HG02970 (cell line): ENCODE measurements around the gene MKRN2.
"Not testable (repeated sequence)": the region's sequence is repeated elsewhere in the genome, so short reads cannot be mapped to it uniquely, and the experiment has no call there.

Source experiments
- ATAC-seq: cut with Tn5 transposase; IDR thresholded peaks from one replicate; pipeline ENCODE4 v1.9.1; 2021; ENCODE audit warnings: mild to moderate bottlenecking, moderate library complexity, moderate number of reproducible peaks; ENCODE audit not compliant: unreplicated experiment, low FRiP score

Gene MKRN2

DNA sequence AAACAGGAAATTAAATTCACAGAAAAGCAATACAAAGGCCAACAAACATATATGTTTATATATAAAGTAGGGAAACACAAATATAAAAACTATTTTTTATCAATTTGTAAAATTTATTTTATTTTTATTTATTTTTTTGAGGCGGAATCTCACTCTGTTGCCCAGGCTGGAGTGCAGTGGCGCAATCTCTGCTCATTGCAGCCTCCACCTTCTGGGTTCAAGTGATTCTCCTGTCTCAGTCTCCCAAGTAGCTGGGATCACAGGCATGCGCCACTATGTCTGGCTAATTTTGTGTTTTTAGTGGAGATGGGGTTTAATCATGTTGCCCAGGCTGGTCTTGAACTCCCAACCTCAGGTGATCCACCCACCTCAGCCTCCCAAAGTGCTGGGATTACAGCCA lies 68.1 kb downstream of the MKRN2 start:
- not testable (repeated sequence) for ATAC-seq

DNA sequence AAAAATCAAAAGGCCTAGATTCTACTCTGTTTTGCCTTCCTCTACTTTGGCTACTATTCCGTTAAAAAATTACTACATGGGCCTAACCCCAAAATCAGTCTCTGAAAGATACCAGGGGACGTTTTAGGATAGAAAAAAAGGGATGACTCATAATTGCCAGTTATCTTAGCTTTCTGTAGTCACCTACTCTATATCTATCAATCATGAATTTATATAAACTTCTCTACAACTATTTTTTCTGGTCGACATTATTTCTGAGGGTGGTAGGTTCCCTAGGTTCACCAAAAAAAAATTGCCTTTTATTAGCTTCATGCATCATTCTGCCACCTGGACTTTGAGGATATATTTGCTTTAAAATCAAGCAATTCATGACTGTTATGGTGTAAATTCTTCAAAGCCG lies 70.5 kb downstream of the MKRN2 start:
- ATAC-seq = no peak

DNA sequence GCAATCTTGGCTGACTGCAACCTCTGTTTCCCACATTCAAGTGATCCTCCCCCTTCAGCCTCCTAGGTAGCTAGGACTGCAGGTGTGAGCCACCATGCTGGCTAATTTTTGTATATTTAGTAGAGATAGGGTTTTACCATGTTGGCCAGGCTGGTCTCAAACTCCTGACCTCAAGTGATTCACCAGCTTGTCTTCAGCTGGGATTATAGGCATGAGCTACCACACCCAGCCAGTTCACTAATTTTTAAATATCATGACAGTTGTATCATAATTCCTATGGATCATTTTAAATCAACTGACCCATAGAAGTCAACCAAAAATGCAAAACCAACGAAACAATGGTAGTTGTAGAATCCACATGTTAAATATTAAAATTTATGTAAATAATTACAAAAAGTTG lies 71.9 kb downstream of the MKRN2 start:
- ATAC-seq = no peak

DNA sequence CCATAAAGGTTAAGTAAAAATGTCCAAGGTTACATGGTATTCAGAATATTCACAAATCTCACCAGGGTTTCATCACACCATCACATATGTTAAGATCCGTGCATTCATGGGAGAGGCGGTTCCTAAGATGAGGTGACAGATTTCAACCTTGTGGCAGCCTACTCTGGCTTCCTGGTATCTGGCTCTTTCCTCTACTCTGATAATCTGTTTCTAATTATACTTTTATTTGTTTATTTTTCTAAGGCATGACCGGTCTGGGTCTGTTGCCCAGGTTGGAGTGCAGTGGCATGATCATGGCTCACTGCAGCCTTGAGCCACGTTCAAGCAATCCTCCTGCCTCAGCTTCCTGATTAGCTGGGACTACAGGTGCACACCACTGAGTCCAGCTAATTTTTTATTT lies 72.7 kb downstream of the MKRN2 start:
- ATAC-seq = no peak

DNA sequence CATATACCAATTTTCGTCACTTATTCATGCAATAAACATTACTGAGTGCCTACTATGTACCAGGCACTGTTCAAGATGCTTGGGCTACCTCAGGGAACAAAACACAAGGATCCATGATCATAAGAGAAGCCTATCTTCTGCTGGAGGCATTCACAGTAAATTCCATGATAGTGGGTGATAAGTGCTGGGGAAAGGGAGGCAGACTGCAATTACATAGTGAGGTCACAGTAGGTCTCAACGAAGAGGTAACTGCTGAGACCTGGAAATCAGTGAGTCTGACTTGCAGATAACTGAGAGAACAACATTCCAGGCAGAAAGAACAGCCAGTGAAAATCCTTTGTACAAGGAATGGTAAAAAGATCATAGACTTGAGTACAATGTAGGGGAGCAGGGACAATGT lies 73.4 kb downstream of the MKRN2 start:
- no peak for ATAC-seq

DNA sequence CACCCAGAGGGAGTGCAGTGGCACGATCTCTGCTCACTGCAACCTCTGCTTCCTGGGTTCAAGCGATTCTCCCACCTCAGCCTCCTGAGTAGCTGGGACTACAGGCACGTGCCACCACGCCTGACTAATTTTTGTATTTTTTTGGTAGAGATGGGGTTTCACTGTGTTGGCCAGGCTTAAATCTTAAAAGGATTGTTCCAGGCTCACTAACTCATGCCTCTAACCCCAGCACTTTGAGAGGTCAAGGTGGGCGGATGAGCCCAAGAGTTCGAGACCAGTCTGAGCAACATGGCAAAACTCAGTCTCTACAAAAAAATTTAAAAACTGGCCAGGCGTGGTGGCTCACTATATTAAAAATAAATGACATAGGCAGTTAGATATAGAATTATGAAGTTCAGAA lies 74.0 kb downstream of the MKRN2 start:
- ATAC-seq = not testable (repeated sequence)

DNA sequence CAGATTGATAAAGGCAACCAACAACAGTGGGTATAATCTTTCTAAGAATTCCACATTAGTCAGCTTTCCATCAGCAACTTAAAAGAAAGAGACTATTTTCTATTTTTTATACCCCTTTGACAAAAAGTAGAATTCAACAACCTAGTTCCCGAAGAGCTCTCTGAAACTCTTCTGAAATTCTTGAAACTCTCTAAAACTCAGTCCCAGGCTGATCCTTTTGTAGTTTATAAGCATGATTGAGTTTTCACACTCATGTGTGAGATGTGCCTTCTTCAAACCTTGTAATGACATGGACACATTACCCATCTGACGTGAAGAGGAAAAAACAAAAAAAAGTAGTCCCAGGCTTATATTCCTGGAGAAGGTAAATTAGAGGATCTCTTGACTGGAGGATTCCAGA lies 75.6 kb downstream of the MKRN2 start:
- ATAC-seq = no peak

DNA sequence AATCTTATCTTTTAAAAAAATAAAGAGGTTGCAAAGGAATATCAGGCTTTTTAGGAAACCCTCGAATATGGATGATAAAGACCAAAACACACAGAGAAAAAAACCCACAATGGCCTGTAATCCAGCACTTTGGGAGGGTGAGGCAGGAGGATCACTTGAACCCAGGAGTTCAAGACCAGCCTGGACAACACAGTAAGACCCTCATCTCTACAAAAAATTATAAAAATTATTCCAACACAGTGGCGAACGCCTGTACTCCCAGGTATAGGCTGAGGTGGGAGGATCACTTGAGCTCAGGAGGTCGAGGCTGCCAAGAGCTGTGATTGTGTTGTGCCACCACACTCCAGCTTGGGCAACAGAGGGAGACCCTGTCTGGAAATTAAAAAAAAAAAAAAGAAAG lies 76.2 kb downstream of the MKRN2 start:
- ATAC-seq = no peak
